ENCODE data around the gene FAM8A1.
A peak's percentile ranks its signal among the peaks of the same experiment; 100 is the strongest.
"Not testable (repeated sequence)": the region's sequence is repeated elsewhere in the genome, so short reads cannot be mapped to it uniquely, and the experiment has no call there.

FAM8A1 gene, protein sequence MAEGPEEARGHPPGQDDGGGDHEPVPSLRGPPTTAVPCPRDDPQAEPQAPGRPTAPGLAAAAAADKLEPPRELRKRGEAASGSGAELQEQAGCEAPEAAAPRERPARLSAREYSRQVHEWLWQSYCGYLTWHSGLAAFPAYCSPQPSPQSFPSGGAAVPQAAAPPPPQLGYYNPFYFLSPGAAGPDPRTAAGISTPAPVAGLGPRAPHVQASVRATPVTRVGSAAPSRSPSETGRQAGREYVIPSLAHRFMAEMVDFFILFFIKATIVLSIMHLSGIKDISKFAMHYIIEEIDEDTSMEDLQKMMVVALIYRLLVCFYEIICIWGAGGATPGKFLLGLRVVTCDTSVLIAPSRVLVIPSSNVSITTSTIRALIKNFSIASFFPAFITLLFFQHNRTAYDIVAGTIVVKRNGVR

DNA sequence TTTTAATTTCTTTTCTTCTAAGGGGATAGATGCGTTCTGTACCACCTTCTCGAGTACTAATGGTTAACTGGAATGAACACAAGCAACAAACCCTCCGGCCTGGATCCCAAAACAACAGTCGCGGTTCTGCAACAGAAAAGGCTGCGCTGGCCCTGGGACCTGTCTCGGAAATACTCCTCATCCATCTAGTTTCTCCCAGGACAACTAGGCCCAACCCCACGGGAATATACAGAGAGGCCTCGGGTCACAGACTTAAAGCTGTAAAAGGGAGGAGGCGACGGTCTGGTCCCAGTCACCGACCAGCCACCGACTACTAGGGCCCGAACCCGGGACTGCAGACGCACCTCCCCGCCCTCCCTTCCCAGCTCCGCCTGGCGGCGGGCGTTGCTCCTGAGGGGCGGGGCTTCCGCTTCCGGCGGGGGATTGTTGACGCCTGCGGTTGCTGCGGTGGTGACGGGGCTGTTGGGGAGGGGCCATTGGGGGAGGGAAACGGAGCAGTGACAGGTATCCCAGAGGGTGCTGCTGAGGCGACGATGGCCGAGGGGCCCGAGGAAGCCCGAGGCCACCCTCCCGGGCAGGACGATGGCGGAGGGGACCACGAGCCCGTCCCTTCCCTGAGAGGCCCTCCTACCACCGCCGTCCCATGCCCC lies at the start of gene FAM8A1:
Gene FAM8A1, plus strand, starts transcription at position 426 of the 650 bp plus-strand sequence. Its CDS starts 108 bp downstream, at position 534.
- DNase-seq = peak; percentile 89

- no peak for DNase-seq
Observed at GRCh38 chr6:17551383-17551958, 48.6 kb upstream of the FAM8A1 start.

- no peak for DNase-seq
Observed at GRCh38 chr6:17552861-17553260, 47.2 kb upstream of the FAM8A1 start.

DNA sequence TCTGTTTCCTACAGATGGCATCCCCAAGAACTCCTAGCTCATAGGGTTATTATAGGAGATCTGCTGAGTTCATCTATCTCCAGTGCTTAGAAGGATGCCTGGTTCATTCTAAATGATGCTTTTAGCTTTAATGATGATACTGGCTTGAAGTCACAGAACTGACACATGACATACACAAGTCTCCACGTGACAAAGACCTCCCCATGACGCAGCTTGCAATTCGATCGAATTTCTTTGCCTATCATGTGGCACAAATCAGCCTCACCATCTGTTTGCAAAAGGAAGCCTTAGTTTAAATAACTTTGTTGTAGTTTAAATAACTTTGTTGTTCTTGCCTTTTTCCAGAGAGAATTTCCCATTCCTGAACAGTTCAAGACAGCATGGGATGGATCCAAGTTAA lies 44.1 kb upstream of the FAM8A1 start:
- DNase-seq = no peak

GRCh38 chr6:17562636-17563035 lies 37.5 kb upstream of the FAM8A1 start:
- no peak for DNase-seq

DNA sequence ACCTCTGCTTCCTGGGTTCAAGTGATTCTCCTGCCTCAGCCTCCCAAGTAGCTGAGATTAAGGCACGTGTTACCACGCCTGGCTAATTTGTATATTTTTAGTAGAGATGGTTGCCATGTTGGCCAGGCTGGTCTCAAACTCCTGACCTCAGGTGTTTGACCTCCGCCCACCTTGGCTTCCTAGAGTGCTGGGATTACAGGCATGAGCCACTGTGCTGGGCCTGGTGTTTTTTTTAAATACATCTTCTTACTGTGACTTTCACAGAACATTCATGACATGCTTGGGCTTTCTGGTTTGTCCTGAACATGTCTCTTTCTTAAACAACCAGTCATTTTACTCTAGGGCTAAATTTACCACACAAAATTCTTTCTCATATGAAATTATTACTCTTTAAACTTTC lies 34.7 kb upstream of the FAM8A1 start:
- no peak for DNase-seq

GRCh38 chr6:17574866-17575560 lies 25.1 kb upstream of the FAM8A1 start:
- DNase-seq = no peak

DNA sequence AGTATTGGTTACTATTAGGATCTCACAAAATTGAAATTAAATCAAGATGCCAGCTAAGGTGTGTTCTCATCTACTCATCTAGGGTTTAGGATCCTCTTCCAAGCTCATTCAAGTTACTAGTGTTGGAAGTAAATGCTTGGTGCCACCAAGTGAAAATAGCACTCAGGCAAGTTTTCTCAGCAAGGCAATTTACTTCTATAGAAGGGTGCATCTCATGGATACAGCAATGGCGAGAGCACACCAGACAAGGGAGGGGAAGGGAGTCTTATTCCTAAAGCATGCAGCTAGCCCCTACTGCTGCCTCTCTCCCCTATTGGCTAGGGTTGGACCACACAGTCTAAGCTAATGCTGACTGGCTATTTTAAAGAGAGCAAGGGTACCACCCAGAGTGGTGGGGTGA lies 23.0 kb upstream of the FAM8A1 start:
- no peak for DNase-seq

GRCh38 chr6:17580518-17581048 lies 19.5 kb upstream of the FAM8A1 start:
- DNase-seq = no peak

GRCh38 chr6:17581282-17581681 lies 18.8 kb upstream of the FAM8A1 start:
- not testable (repeated sequence) for DNase-seq

- no peak for DNase-seq
Observed at GRCh38 chr6:17583811-17584210, 16.3 kb upstream of the FAM8A1 start.

- DNase-seq = peak; percentile 84
Observed at GRCh38 chr6:17584241-17584803, 15.8 kb upstream of the FAM8A1 start.

- DNase-seq = no peak
Observed at GRCh38 chr6:17585766-17586490, 14.2 kb upstream of the FAM8A1 start.

GRCh38 chr6:17586623-17587022 lies 13.5 kb upstream of the FAM8A1 start:
- not testable (repeated sequence) for DNase-seq

GRCh38 chr6:17588011-17588410 lies 12.1 kb upstream of the FAM8A1 start:
- no peak for DNase-seq

DNA sequence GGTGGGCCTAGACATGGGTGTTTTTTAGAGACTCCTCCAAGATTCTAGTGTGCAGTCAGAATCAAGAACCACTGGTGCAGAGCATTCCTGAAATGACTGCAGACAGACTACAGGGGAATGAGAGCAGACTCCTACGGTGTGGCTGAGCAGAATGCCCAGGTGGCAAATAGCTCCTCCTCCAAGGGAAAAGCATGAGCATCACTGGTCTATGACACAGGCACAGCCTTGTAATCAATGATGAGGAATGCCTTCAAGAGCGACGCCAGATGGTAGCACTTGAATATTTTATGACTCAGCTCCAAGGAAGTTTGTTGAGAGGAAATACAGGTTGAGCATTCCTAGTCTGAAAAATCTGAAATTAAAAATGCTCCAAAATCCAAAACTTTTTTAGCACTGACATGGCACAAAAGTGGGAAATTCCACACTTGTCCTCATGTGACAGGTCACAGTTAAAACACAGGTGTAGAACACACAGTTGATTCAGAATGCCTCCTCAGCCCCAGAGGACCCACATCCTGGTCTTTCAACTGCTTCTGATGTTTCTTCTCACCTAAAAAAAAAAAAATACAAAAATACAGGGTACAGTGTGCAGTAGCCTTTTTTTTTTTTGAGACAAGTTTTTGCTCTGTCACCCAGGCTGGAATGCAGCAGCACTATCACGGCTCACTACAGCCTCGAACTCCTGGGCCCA lies 10.6 kb upstream of the FAM8A1 start:
- DNase-seq = no peak

- no peak for DNase-seq
Observed at GRCh38 chr6:17591287-17591686, 8.8 kb upstream of the FAM8A1 start.

- DNase-seq = no peak
Observed at GRCh38 chr6:17593246-17593645, 6.9 kb upstream of the FAM8A1 start.

DNA sequence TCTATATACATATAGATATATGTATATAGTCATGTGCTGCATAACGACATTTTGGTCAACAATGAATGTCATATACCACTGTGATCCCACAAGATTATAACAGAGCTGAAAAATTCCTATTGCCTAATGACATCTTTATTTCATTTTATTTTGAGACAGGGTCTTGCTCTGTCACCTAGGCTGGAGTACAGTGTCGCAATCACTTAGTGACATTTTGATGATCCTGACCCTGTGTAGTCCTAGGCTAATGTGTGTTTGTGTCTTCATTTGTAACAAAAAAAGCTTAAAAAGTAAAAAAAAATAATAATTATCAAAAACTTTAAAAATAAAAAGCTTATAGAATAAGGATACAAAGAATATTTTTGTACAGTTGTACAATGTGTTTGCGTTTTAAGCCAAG lies 4.0 kb upstream of the FAM8A1 start:
- DNase-seq = no peak

DNA sequence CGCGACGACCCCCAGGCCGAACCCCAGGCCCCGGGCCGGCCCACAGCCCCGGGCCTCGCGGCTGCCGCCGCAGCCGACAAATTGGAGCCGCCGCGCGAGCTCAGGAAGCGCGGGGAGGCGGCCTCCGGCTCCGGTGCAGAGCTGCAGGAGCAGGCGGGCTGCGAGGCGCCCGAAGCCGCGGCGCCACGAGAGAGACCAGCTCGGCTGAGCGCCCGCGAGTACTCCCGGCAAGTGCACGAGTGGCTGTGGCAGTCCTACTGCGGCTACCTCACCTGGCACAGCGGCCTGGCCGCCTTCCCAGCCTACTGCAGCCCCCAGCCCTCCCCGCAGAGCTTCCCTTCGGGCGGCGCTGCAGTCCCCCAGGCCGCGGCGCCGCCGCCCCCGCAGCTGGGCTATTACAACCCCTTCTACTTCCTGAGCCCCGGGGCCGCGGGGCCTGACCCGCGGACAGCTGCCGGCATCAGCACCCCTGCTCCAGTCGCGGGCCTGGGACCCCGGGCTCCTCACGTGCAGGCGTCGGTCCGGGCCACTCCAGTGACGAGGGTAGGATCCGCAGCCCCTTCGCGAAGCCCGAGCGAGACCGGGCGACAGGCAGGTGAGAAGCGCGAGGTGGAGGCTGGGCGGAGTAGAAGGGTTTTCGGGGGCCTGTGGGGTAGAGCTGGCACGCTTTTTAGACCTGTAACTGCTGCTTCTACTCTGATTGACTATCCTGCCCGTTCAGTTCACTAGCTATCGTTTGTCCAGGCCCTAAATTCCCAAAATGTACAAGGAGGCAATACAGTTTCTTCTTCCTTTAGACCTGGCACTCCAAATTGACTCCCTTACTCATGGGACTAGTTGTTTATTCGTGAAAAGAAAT lies 654 bp downstream of the FAM8A1 start:
- peak; percentile 62 for DNase-seq

- no peak for DNase-seq
Observed at GRCh38 chr6:17601386-17601703, 1.2 kb downstream of the FAM8A1 start.

All from NCI-H1105 treated with DMSO at 0.1 percent for 48 hours (cell line).